GM19468 (cell line): Measurements from ENCODE around the gene GABRG3.

Experiments
- ATAC-seq: cut with Tn5 transposase; IDR thresholded peaks from one replicate; pipeline ENCODE4 v1.9.1; 2021; ENCODE audit warnings: mild to moderate bottlenecking, moderate library complexity, moderate number of reproducible peaks; ENCODE audit not compliant: unreplicated experiment; ENCODE audit errors: extremely low read depth

Gene GABRG3

GRCh38 chr15:27530994-27531393 is 560.0 kb downstream of the GABRG3 start:
- no peak for ATAC-seq

DNA sequence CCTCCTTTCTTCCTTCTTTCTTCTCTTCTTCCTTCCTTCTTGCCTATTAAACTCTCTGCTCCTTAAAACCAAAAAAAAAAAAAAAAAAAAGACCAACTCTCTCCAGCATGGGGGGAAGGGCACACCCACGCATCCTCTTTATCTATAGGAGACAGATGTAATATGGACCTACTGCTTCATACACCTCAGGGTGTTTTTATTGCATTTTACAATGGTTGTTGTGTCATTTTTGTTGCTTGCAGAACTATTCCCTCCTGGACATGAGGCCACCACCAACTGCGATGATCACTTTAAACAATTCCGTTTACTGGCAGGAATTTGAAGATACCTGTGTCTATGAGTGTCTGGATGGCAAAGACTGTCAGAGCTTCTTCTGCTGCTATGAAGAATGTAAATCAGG is 561.4 kb downstream of the GABRG3 start:
- no peak for ATAC-seq

- ATAC-seq = no peak
Observed at GRCh38 chr15:27535445-27536129, 564.6 kb downstream of the GABRG3 start.

- ATAC-seq = no peak
Observed at GRCh38 chr15:27538325-27538724, 567.3 kb downstream of the GABRG3 start.

- no peak for ATAC-seq
Observed at GRCh38 chr15:27541581-27541980, 570.6 kb downstream of the GABRG3 start.

DNA sequence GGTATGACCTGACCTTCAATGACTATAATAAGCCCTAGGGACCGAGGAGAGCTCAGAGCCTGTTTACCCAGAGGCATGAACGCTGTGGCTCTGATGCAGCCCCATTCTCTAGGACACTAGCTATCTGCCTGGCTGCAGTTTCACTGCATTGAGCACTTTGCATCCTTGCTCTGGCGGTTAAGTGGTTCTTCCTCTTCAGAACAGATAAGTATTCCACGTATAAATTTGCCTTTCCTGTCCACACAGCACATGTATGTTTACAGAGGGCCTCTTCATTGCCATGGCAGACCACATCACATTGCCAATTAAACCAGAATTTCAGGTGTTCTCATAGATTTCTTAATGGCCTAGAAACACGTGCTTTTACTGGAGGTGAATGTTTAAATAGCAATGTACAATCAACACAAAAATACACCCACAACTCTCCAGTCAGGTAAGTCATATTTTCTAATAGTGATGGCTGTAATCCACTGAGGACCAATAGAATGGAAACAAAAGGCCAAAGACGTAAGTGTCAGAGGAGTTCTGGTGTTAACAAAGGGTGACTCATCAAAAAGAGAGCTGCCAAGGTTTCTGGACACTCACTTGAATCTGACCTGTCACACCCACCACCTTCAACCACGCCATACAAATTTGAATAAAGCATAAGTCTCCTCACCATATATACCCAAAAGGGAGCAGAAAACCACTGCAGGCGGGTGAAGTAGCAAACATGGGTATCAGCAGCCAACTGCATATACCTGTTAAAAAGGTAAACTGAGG is 574.7 kb downstream of the GABRG3 start:
- ATAC-seq = no peak

- ATAC-seq = no peak
Observed at GRCh38 chr15:27549746-27550145, 578.8 kb downstream of the GABRG3 start.

DNA sequence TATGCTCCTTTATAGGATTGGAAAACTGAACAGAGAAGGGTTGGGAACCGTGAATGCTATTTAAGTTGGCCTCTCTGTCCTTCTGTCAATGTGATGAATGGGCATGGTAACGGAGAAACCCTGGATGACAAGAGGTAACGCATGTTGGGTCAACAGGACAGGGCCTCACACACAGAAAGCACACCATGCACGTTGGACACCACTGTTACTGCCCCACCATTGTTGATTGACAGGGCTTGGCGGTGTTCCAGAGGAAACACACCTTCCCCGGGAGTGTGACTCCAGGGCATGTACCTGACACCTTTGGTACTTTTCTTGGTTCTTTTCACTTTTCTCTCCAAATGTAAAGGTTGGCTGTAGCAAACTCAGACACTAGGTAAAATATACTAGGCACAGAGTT is 579.7 kb downstream of the GABRG3 start:
- ATAC-seq = no peak

- ATAC-seq = no peak
Observed at GRCh38 chr15:27561816-27562215, 590.8 kb downstream of the GABRG3 start.

- no peak for ATAC-seq
Observed at GRCh38 chr15:27563765-27564370, 592.9 kb downstream of the GABRG3 start.

- no peak for ATAC-seq
Observed at GRCh38 chr15:27564656-27565055, 593.7 kb downstream of the GABRG3 start.

- ATAC-seq = no peak
Observed at GRCh38 chr15:27570746-27571145, 599.8 kb downstream of the GABRG3 start.

DNA sequence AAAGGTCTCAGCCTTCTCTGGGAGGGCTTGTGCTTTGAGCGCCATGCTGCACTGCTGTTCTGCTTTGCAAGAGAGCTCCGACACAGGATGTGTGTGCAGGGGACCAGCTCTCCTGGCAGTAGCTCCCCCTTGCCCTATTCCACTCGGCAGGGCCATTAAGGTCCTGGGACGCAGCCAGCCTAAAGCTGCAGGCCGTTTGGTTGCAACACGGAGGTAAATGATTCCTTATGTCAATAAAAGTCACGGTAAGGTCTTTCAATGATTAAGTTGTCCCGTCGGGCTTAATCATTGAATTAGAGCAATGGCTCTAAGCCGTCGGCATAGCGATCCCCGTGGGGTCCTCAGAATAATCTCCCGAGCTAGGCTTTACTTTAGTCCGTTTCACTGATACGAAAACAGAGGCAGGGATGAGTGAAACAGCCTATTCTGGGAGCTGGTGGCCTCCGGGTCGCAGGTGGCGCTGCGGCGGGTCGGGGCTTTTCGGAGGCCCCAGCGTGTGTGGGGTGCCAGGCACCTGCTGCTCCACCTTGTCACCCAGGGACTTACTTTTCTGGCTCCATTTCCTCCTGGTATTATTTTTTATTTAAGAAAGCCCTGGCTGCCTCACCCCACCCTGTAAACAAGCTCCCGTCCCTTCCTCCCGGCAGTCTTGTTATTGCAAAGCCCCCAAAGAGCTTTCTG is 603.0 kb downstream of the GABRG3 start:
- ATAC-seq = no peak

GRCh38 chr15:27574541-27575054 is 603.6 kb downstream of the GABRG3 start:
- ATAC-seq = no peak

DNA sequence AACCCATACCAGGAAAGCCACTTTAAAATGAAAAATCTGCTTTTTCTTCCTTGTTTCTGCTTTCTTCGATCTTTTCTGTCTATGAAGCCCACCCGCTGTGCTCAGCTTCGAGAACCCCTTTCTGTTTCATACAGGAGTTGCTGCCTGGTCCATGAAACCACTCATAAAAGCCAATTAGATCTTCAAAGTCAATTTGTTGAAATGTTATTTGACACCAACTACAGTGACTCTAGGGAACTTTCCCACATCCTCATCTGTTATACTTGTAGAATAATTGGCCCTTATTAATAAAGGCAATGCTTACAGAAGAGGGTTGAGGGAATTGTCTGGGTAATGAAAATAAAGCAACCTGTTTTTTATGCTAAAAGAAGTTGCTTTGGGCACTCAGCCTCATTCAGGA is 604.5 kb downstream of the GABRG3 start:
- no peak for ATAC-seq

DNA sequence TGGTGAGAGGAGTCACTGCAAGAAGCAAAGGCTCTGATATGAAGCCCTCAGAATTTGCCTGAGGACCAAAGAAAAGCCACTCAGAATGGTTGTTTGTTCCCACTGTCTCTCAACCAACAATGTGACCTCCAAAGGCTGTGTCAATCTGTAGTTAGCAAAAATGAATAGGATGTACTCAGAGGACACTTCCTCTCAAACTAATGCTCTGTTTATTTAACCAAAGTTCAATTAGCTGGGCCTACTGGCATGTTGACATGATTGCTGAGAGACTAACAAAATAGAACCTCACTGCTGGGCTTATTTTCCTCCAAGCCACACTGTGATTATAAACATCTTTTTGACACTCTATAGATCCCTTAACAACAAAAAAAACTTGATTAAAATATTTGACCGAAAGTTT is 605.6 kb downstream of the GABRG3 start:
- ATAC-seq = no peak

DNA sequence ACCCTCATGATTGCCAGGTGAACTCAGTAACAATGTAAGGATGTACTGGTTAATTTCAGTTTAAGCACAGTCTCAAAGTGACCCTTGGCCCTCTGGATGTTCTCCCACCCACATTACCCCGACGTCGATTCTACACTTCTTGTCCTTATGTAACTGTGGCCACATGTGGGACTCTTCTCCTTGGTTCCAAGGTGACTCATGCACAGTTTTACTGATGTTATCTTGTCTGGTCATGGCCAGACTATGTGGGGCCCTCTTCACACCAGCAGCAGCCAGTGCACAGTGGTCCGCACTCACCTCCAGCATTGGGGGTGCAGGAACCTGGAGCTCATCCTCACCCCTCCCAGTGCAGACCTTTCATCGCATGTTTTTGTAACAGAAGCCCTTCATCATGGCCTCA is 608.8 kb downstream of the GABRG3 start:
- no peak for ATAC-seq

- ATAC-seq = no peak
Observed at GRCh38 chr15:27582726-27583410, 611.9 kb downstream of the GABRG3 start.

- ATAC-seq = no peak
Observed at GRCh38 chr15:27583651-27584050, 612.7 kb downstream of the GABRG3 start.

GRCh38 chr15:27585041-27585640 is 614.2 kb downstream of the GABRG3 start:
- no peak for ATAC-seq
